ENCODE results near the gene PRICKLE4.
A peak's percentile ranks its signal among the peaks of the same experiment; 100 is the strongest.

The PRICKLE4 gene

GRCh38 chr6:41735427-41736185 is 45.0 kb upstream of the PRICKLE4 start, which contains the start of gene TFEB (continued):
- TF ChIP-seq ZNF654 (tag by site-specific recombination; IDR thresholded peaks at IDR 0.05; ENCODE audit: low read depth) = peak; percentile 27; the same call in 1 of the 2 replicates
- TF ChIP-seq ZNF692 (tag by site-specific recombination; IDR thresholded peaks at IDR 0.05) = no peak
- TF ChIP-seq PRDM10 (tag by site-specific recombination; IDR thresholded peaks at IDR 0.05) = peak; percentile 30; the same call in 1 of the 2 replicates
- peak; percentile 77; the same call in 1 of the 2 replicates for TF ChIP-seq ZSCAN30 (tag by site-specific recombination; IDR thresholded peaks at IDR 0.05)
- 0 out of 2 replicates have a peak, but pooled peaks have one; percentile 46 for TF ChIP-seq PBX3 (CRISPR knock-in tag; IDR thresholded peaks at IDR 0.05)
- no peak for TF ChIP-seq ZNF596 (tag by site-specific recombination; IDR thresholded peaks at IDR 0.05)
- no peak for TF ChIP-seq ATF2 (tag by site-specific recombination; IDR thresholded peaks at IDR 0.05; ENCODE audit: low read depth)
- no peak for TF ChIP-seq ZNF175 (tag by site-specific recombination; IDR thresholded peaks at IDR 0.05)
- TF ChIP-seq SP3 (tag by site-specific recombination; IDR thresholded peaks at IDR 0.05) = peak; percentile 87
- TF ChIP-seq ZNF600 (tag by site-specific recombination; IDR thresholded peaks at IDR 0.05) = peak; percentile 30; the same call in 1 of the 2 replicates
- TF ChIP-seq KLF8 (tag by site-specific recombination; IDR thresholded peaks at IDR 0.05) = peak; percentile 90
- 0 out of 2 replicates have a peak, but pooled peaks have one; percentile 13 for TF ChIP-seq ZBTB7A (tag by site-specific recombination; IDR thresholded peaks at IDR 0.05; ENCODE audit: low read depth)
- TF ChIP-seq ZNF148 (tag by site-specific recombination; IDR thresholded peaks at IDR 0.05; ENCODE audit: borderline replicate concordance) = no peak
- no peak for TF ChIP-seq PRDM1 (tag by site-specific recombination; IDR thresholded peaks at IDR 0.05)
- peak; percentile 88 for TF ChIP-seq CTCF (tag by site-specific recombination; IDR thresholded peaks at IDR 0.05)
- TF ChIP-seq SP7 (tag by site-specific recombination; IDR thresholded peaks at IDR 0.05) = 0 out of 2 replicates have a peak, but pooled peaks have one; percentile 44
- peak; percentile 98 for TF ChIP-seq ZNF76 (tag by site-specific recombination; IDR thresholded peaks at IDR 0.05; ENCODE audit: borderline replicate concordance, low read depth)
